ENCODE measurements around the gene TMEM139.

TMEM139 gene

DNA sequence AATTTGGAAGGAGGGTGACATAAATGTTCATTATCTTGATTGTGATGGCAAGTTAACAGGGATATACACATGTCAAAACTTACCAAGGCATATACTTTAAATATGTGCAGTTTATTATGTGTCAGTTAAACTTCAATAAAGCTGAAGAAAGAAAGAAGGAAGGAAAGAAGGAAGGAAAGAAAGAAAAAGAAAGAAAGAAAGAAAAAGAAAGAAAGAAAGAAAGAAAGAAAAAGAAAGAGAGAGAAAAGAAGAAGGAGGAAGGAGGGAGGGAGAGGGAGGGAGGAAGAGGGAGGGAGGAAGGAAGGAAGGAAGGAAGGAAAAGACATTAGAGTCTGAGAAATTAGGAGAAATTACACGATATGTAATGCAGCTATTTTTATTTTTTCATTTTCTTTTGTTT is 37.4 kb upstream of the TMEM139 start:
- H3K9me2 ChIP-seq (replicated peaks; ENCODE audit: insufficient read depth, low read length): no peaks in the 10 kb centered on the region
- peaks cover 28% of the 10 kb centered on the region for H3K4me1 ChIP-seq (ENCODE audit: low read length)
- H4K20me1 ChIP-seq (ENCODE audit: insufficient read depth, low read length): no peaks in the 10 kb centered on the region
- H3K79me2 ChIP-seq (ENCODE audit: low read length): no peaks in the 10 kb centered on the region
- no peak for DNase-seq
- no peaks in the 10 kb centered on the region for H3K36me3 ChIP-seq (replicated peaks; ENCODE audit: insufficient read depth, low read length)
- no peak overlapping the region for H3K9ac ChIP-seq (ENCODE audit: low read length)
- H3K27ac ChIP-seq (ENCODE audit: low read length): no peak overlapping the region
- H3F3A ChIP-seq (ENCODE audit: insufficient read depth, low read length): no peaks in the 10 kb centered on the region
- H3K4me2 ChIP-seq (ENCODE audit: low read depth, low read length): no peak overlapping the region
- no peak overlapping the region for H2AFZ ChIP-seq (ENCODE audit: low read length)
- no peaks in the 10 kb centered on the region for H3K27me3 ChIP-seq (replicated peaks; ENCODE audit: insufficient read depth, low read length)
- H3K9me3 ChIP-seq (replicated peaks; ENCODE audit: insufficient read depth, low read length): no peaks in the 10 kb centered on the region
- TF ChIP-seq, protein P1, sequence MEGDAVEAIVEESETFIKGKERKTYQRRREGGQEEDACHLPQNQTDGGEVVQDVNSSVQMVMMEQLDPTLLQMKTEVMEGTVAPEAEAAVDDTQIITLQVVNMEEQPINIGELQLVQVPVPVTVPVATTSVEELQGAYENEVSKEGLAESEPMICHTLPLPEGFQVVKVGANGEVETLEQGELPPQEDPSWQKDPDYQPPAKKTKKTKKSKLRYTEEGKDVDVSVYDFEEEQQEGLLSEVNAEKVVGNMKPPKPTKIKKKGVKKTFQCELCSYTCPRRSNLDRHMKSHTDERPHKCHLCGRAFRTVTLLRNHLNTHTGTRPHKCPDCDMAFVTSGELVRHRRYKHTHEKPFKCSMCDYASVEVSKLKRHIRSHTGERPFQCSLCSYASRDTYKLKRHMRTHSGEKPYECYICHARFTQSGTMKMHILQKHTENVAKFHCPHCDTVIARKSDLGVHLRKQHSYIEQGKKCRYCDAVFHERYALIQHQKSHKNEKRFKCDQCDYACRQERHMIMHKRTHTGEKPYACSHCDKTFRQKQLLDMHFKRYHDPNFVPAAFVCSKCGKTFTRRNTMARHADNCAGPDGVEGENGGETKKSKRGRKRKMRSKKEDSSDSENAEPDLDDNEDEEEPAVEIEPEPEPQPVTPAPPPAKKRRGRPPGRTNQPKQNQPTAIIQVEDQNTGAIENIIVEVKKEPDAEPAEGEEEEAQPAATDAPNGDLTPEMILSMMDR (IDR thresholded peaks at IDR 0.05; ENCODE audit: low read length): no peak
- TF ChIP-seq EZH2 (optimal IDR thresholded peaks at IDR 0.05; ENCODE audit: low read depth, low read length) (no peak), EZH2phosphoT487 (IDR thresholded peaks at IDR 0.05; ENCODE audit: low read length) (no peak)
- no peak overlapping the region for H3K4me3 ChIP-seq (ENCODE audit: low read length)

DNA sequence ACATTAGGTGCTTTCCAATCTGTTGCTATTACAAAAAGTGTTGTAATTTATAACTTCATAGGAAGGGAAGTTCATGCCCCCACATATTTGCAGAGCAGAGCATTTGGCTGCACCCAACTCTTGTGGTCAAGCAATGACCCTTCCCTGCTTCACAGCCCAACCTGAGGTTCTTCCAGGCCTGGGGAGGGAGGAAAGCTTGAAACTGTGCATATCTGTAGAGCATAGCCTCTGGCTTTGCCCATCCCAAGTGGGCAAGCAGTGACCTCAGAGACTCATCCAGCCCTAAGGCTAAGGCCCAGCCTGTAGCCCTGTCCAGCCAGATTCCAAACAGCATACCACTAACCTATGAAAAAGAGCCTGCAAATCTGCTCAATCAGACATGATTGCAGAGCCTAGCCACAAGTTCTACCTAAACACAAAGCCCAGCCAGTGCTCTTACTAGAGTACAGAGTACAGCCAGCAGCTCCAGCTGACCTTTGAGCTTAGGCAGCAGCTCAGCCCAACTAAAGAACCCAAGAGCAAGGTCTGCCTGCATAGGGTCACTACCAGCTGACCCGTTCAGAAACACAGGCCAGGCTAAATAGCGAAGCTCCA is 35.9 kb upstream of the TMEM139 start:
- TF ChIP-seq EZH2 (optimal IDR thresholded peaks at IDR 0.05; ENCODE audit: low read depth, low read length): no peak
- TF ChIP-seq, protein P1 (IDR thresholded peaks at IDR 0.05; ENCODE audit: low read length): no peak
- no peak for TF ChIP-seq EZH2phosphoT487 (IDR thresholded peaks at IDR 0.05; ENCODE audit: low read length)
- H3K27ac ChIP-seq (ENCODE audit: low read length): no peak overlapping the region

DNA sequence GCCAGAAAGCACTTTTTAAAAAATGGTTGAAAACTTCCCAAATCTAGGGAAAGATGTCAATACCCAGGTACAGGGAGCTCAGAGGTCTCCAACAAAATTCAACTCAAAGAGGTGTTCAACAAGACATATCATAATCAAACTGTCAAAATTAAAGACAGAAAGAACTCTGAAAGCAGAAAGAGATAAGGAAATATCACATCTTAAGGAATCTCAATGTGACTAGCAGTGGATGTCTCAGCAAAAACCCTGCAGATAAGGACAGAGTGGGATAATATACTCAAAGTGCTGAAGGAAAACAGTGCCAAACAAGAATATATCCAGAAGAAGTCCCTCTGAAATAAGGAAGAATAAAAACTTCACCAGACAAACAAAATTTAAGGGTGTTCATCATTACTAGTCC is 34.6 kb upstream of the TMEM139 start:
- H4K20me1 ChIP-seq (ENCODE audit: insufficient read depth, low read length): no peaks in the 10 kb centered on the region

More for the DNA sequence above, 35.9 kb upstream of the TMEM139 start:
- Histone ChIP-seq H3K27me3 (replicated peaks; ENCODE audit: insufficient read depth, low read length) (no peaks in the 10 kb centered on the region), H4K20me1 (ENCODE audit: insufficient read depth, low read length) (no peaks in the 10 kb centered on the region), H3K36me3 (replicated peaks; ENCODE audit: insufficient read depth, low read length) (no peaks in the 10 kb centered on the region), H3K9me3 (replicated peaks; ENCODE audit: insufficient read depth, low read length) (no peaks in the 10 kb centered on the region), H3K9me2 (replicated peaks; ENCODE audit: insufficient read depth, low read length) (no peaks in the 10 kb centered on the region), H3K4me3 (ENCODE audit: low read length) (no peak overlapping the region), H3F3A (ENCODE audit: insufficient read depth, low read length) (no peaks in the 10 kb centered on the region), H2AFZ (ENCODE audit: low read length) (no peak overlapping the region), H3K79me2 (ENCODE audit: low read length) (no peaks in the 10 kb centered on the region), H3K9ac (ENCODE audit: low read length) (no peak overlapping the region), H3K4me1 (ENCODE audit: low read length) (peaks cover 28% of the 10 kb centered on the region), H3K4me2 (ENCODE audit: low read depth, low read length) (no peak overlapping the region)
- no peak for DNase-seq

More for the DNA sequence above, 34.6 kb upstream of the TMEM139 start:
- H3K79me2 ChIP-seq (ENCODE audit: low read length): no peaks in the 10 kb centered on the region
- no peaks in the 10 kb centered on the region for H3K36me3 ChIP-seq (replicated peaks; ENCODE audit: insufficient read depth, low read length)
- H3F3A ChIP-seq (ENCODE audit: insufficient read depth, low read length): no peaks in the 10 kb centered on the region
- TF ChIP-seq, protein P1 (IDR thresholded peaks at IDR 0.05; ENCODE audit: low read length): no peak
- TF ChIP-seq EZH2phosphoT487 (IDR thresholded peaks at IDR 0.05; ENCODE audit: low read length) (no peak), EZH2 (optimal IDR thresholded peaks at IDR 0.05; ENCODE audit: low read depth, low read length) (no peak)
- no peaks in the 10 kb centered on the region for H3K9me3 ChIP-seq (replicated peaks; ENCODE audit: insufficient read depth, low read length)
- peak overlapping the region; percentile 16 for H3K4me2 ChIP-seq (ENCODE audit: low read depth, low read length)
- no peak for DNase-seq
- H3K27me3 ChIP-seq (replicated peaks; ENCODE audit: insufficient read depth, low read length): no peaks in the 10 kb centered on the region
- no peak overlapping the region for H3K9ac ChIP-seq (ENCODE audit: low read length)
- H3K27ac ChIP-seq (ENCODE audit: low read length): no peak overlapping the region; the same call in 1 of the 2 replicates
- no peak overlapping the region for H2AFZ ChIP-seq (ENCODE audit: low read length)
- H3K4me3 ChIP-seq (ENCODE audit: low read length): no peak overlapping the region
- no peaks in the 10 kb centered on the region for H3K9me2 ChIP-seq (replicated peaks; ENCODE audit: insufficient read depth, low read length)
- peaks cover 28% of the 10 kb centered on the region for H3K4me1 ChIP-seq (ENCODE audit: low read length)

Data from MM.1S (cell line).